Inflammatory macrophage treated with lipopolysaccharide for 1 hour (primary cell): Measurements from ENCODE around the gene GPATCH8.
A peak's percentile ranks its signal among the peaks of the same experiment; 100 is the strongest.

Experiments
- DNase-seq, 2 donors: peaks; one replicate each; pipeline ENCODE4 v3.0.0-alpha.2; 2020 to 2022

Gene GPATCH8

GRCh38 chr17:44448412-44448811 lies 54.8 kb downstream of the GPATCH8 start:
- no peak for DNase-seq

GRCh38 chr17:44444735-44445105 lies 58.5 kb downstream of the GPATCH8 start:
- DNase-seq: no peak

GRCh38 chr17:44442806-44443205 lies 60.4 kb downstream of the GPATCH8 start:
- DNase-seq: no peak

GRCh38 chr17:44439168-44439567 lies 64.0 kb downstream of the GPATCH8 start:
- DNase-seq: no peak

- no peak for DNase-seq
Observed at GRCh38 chr17:44438636-44439035, 64.6 kb downstream of the GPATCH8 start.

- no peak for DNase-seq
Observed at GRCh38 chr17:44436336-44436735, 66.9 kb downstream of the GPATCH8 start.

- no peak for DNase-seq
Observed at GRCh38 chr17:44432254-44433157, 70.7 kb downstream of the GPATCH8 start.

GRCh38 chr17:44424828-44425461 lies 78.3 kb downstream of the GPATCH8 start:
- DNase-seq: no peak

- DNase-seq: no peak
Observed at GRCh38 chr17:44417553-44417952, 85.7 kb downstream of the GPATCH8 start.

- DNase-seq: no peak
Observed at GRCh38 chr17:44416558-44417289, 86.5 kb downstream of the GPATCH8 start.

GRCh38 chr17:44414394-44415155 lies 88.6 kb downstream of the GPATCH8 start:
- DNase-seq: no peak

GRCh38 chr17:44409309-44410028 lies 93.7 kb downstream of the GPATCH8 start:
- no peak for DNase-seq

- DNase-seq: no peak
Observed at GRCh38 chr17:44408786-44409185, 94.4 kb downstream of the GPATCH8 start.

GRCh38 chr17:44402564-44403172 lies 100.5 kb downstream of the GPATCH8 start:
- DNase-seq: no peak

GRCh38 chr17:44400226-44400847 lies 102.9 kb downstream of the GPATCH8 start:
- peak in 1 of 2 donors; percentile 29 for DNase-seq

GRCh38 chr17:44398692-44399691 lies 104.2 kb downstream of the GPATCH8 start:
- no peak for DNase-seq

GRCh38 chr17:44397479-44398440 lies 105.4 kb downstream of the GPATCH8 start:
- DNase-seq: no peak

GRCh38 chr17:44396946-44397345 lies 106.3 kb downstream of the GPATCH8 start:
- DNase-seq: no peak

GRCh38 chr17:44394833-44395232 lies 108.4 kb downstream of the GPATCH8 start:
- DNase-seq: no peak
